ENCODE data around the gene SYNGR3. TPM values are rescaled to one million over a fixed set of nuclear protein-coding genes. Genes with fewer than 3 reads are reported as not detected.
A peak's percentile ranks its signal among the peaks of the same experiment; 100 is the strongest.

Gene SYNGR3
- total and polyA plus RNA-seq, 2 of the 13 experiments (the other 11 are each of a cell fraction or from before 2014, with no cell fraction given), result 0.97 to 5.7 TPM

GRCh38 chr16:1971796-1972489, 17.8 kb upstream of the SYNGR3 start, which contains the start of gene TBL3 (continued):
- TF ChIP-seq, protein P1, sequence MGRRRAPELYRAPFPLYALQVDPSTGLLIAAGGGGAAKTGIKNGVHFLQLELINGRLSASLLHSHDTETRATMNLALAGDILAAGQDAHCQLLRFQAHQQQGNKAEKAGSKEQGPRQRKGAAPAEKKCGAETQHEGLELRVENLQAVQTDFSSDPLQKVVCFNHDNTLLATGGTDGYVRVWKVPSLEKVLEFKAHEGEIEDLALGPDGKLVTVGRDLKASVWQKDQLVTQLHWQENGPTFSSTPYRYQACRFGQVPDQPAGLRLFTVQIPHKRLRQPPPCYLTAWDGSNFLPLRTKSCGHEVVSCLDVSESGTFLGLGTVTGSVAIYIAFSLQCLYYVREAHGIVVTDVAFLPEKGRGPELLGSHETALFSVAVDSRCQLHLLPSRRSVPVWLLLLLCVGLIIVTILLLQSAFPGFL (CRISPR knock-in tag; IDR thresholded peaks at IDR 0.05), result no peak
- TF ChIP-seq ATF7 (IDR thresholded peaks at IDR 0.05) (peak; percentile 46; the same call in 1 of the 2 replicates), ATF7 (CRISPR knock-in tag; IDR thresholded peaks at IDR 0.05) (no peak), KIAA2018 (CRISPR knock-in tag; IDR thresholded peaks at IDR 0.05; ENCODE audit: borderline replicate concordance) (no peak; the same call in 1 of the 2 replicates), HIC2 (CRISPR knock-in tag; IDR thresholded peaks at IDR 0.05; ENCODE audit: low read depth) (peak; percentile 82; the same call in 1 of the 2 replicates), ZFP90 (CRISPR knock-in tag; IDR thresholded peaks at IDR 0.05; ENCODE audit: borderline replicate concordance) (peak; percentile 91; the same call in 1 of the 2 replicates), NCOR1 (IDR thresholded peaks at IDR 0.05; ENCODE audit: borderline replicate concordance, low read length) (no peak; the same call in 1 of the 2 replicates), ZNF747 (CRISPR knock-in tag; IDR thresholded peaks at IDR 0.05; ENCODE audit: borderline replicate concordance) (peak; percentile 81), ZNF34 (CRISPR knock-in tag; IDR thresholded peaks at IDR 0.05; ENCODE audit: borderline replicate concordance) (peak; percentile 87; the same call in 1 of the 2 replicates), ZNF20 (CRISPR knock-in tag; IDR thresholded peaks at IDR 0.05) (no peak)
- TF ChIP-seq, protein P2, sequence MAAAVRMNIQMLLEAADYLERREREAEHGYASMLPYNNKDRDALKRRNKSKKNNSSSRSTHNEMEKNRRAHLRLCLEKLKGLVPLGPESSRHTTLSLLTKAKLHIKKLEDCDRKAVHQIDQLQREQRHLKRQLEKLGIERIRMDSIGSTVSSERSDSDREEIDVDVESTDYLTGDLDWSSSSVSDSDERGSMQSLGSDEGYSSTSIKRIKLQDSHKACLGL (CRISPR knock-in tag; IDR thresholded peaks at IDR 0.05), result peak; percentile 91
- TF ChIP-seq, protein P3, sequence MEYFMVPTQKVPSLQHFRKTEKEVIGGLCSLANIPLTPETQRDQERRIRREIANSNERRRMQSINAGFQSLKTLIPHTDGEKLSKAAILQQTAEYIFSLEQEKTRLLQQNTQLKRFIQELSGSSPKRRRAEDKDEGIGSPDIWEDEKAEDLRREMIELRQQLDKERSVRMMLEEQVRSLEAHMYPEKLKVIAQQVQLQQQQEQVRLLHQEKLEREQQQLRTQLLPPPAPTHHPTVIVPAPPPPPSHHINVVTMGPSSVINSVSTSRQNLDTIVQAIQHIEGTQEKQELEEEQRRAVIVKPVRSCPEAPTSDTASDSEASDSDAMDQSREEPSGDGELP (IDR thresholded peaks at IDR 0.05; ENCODE audit: borderline replicate concordance, low read depth), result peak; percentile 51; the same call in 1 of the 2 replicates
- TF ChIP-seq, protein P4, sequence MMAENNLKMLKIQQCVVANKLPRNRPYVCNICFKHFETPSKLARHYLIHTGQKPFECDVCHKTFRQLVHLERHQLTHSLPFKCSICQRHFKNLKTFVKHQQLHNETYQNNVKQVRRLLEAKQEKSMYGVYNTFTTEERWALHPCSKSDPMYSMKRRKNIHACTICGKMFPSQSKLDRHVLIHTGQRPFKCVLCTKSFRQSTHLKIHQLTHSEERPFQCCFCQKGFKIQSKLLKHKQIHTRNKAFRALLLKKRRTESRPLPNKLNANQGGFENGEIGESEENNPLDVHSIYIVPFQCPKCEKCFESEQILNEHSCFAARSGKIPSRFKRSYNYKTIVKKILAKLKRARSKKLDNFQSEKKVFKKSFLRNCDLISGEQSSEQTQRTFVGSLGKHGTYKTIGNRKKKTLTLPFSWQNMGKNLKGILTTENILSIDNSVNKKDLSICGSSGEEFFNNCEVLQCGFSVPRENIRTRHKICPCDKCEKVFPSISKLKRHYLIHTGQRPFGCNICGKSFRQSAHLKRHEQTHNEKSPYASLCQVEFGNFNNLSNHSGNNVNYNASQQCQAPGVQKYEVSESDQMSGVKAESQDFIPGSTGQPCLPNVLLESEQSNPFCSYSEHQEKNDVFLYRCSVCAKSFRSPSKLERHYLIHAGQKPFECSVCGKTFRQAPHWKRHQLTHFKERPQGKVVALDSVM (CRISPR knock-in tag; IDR thresholded peaks at IDR 0.05), result peak; percentile 82

All from HepG2 (cell line).